Fibroblast of lung (primary cell): ENCODE results near the gene PLXNA1.

Experiments
- CTCF ChIP-seq, 2 donors: IDR thresholded peaks in 1 of 2; conservative IDR thresholded peaks in 1 of 2; 1 replicate in 1 of 2; 2 replicates in 1 of 2; pipeline ENCODE4 v1.5.1; 2011 to 2012; ENCODE audit warnings: low read length in 2 of 2, control low read depth in 1 of 2, inconsistent platforms in 1 of 2, low read depth in 1 of 2, mild to moderate bottlenecking in 1 of 2
- EZH2 ChIP-seq: IDR thresholded peaks from 2 replicates; pipeline ENCODE4 v1.5.1; 2012; ENCODE audit warnings: low read length, control low read depth, mild to moderate bottlenecking; ENCODE audit errors: missing control alignments

GRCh38 chr3:126990024-126990700, 7.2 kb downstream of the PLXNA1 start:
- TF ChIP-seq EZH2, result no peak
- TF ChIP-seq CTCF (conservative IDR thresholded peaks at IDR 0.05 in 1 of 2, IDR thresholded peaks at IDR 0.05 in 1 of 2; ENCODE audit: low read depth in 1 of 2, low read length in 2 of 2), result no peak
